Measurements from ENCODE around the gene STK32B.
"Not testable (repeated sequence)": the region's sequence is repeated elsewhere in the genome, so short reads cannot be mapped to it uniquely, and the experiment has no call there.

STK32B gene

GRCh38 chr4:5160668-5161067, 109.4 kb downstream of the STK32B start:
- no peak for DNase-seq (ENCODE audit: low read depth)
- TF ChIP-seq CTCF (IDR thresholded peaks at IDR 0.05; ENCODE audit: low read depth, low read length, missing control alignments), result no peak
- in situ Hi-C loops (cut with HindIII; ENCODE audit: low sequenced_read_pairs), result no loop called here
- no peak overlapping the region for H3K4me3 ChIP-seq (ENCODE audit: low read depth, low read length)

DNA sequence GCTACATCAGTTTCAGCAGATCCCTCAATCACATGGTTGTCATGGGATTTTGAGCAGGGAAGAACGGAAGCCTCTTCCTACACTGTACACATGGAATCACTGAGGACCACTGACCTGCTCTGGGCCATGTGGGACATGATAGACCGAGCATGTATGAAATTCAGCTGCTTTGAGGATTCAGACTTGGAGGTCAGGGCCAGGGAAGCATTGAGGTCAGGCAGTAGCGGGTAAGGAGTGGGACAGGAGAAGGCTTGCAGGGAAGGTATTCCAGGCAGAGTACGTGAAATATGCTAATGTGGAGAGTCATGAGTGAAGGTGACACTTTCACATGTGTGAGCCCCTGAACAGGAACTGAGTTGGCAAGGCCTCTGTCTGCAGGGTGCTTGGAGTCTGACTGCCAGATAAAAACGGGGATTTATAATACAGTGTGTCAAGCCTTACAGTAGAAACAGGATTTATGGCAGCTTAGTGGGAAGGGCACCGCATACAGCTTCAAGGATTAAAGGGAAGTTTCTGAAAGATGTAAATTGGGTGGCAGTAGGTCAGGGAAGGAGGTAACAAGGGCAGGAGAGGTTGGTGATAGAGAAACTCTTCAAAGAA, 111.7 kb downstream of the STK32B start:
- in situ Hi-C loops (cut with HindIII; ENCODE audit: low sequenced_read_pairs), result no loop called here
- no peak for TF ChIP-seq CTCF (IDR thresholded peaks at IDR 0.05; ENCODE audit: low read depth, low read length, missing control alignments)
- DNase-seq (ENCODE audit: low read depth), result no peak
- H3K4me3 ChIP-seq (ENCODE audit: low read depth, low read length), result no peak overlapping the region

GRCh38 chr4:5164221-5164912, 113.1 kb downstream of the STK32B start:
- H3K4me3 ChIP-seq (ENCODE audit: low read depth, low read length), result no peak overlapping the region
- TF ChIP-seq CTCF (IDR thresholded peaks at IDR 0.05; ENCODE audit: low read depth, low read length, missing control alignments), result no peak
- in situ Hi-C loops (cut with HindIII; ENCODE audit: low sequenced_read_pairs), result no loop called here
- no peak for DNase-seq (ENCODE audit: low read depth)

GRCh38 chr4:5165420-5166369, 114.4 kb downstream of the STK32B start:
- in situ Hi-C loops (cut with HindIII; ENCODE audit: low sequenced_read_pairs), result no loop called here
- peak; percentile 38 for DNase-seq (ENCODE audit: low read depth)
- H3K4me3 ChIP-seq (ENCODE audit: low read depth, low read length), result no peak overlapping the region
- TF ChIP-seq CTCF (IDR thresholded peaks at IDR 0.05; ENCODE audit: low read depth, low read length, missing control alignments), result no peak

DNA sequence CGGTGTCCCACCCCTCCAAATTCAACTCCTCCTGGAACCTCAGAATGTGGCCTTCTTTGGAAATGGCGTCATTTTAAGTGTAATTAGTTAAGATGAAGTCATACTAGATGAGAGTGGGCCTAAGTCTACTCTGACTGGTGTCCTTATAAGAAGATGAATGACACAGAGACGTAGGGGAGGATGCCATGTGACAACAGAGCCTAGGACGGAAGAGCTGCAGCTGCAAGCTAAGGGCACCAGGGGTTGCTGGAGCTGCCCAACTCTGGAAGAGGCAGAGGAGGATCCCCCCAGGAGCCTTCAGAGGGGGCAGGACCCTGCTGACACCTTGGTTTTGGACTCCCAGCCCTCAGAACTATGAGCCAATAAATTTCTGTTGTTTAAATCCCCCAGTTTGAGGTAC, 115.1 kb downstream of the STK32B start:
- no peak for TF ChIP-seq CTCF (IDR thresholded peaks at IDR 0.05; ENCODE audit: low read depth, low read length, missing control alignments)
- in situ Hi-C loops (cut with HindIII; ENCODE audit: low sequenced_read_pairs), result no loop called here
- no peak overlapping the region for H3K4me3 ChIP-seq (ENCODE audit: low read depth, low read length)
- no peak for DNase-seq (ENCODE audit: low read depth)

GRCh38 chr4:5168891-5169290, 117.6 kb downstream of the STK32B start:
- no peak for TF ChIP-seq CTCF (IDR thresholded peaks at IDR 0.05; ENCODE audit: low read depth, low read length, missing control alignments)
- H3K4me3 ChIP-seq (ENCODE audit: low read depth, low read length), result no peak overlapping the region
- in situ Hi-C loops (cut with HindIII; ENCODE audit: low sequenced_read_pairs), result no loop called here
- no peak for DNase-seq (ENCODE audit: low read depth)

DNA sequence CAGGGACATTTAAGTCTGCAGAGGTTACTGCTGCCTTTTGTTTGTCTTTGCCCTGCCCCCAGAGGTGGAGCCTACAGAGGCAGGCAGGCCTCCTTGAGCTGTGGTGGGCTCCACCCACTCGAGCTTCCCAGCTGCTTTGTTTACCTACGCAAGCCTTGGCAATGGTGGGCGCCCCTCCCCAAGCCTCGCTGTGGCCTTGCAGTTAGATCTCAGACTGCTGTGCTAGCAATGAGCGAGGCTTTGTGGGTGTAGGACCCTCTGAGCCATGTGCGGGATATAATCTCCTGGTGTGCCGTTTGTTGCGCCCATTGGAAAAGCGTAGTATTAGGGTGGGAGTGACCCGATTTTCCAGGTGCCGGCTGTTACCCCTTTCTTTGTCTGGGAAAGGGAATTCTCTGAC, 124.6 kb downstream of the STK32B start:
- DNase-seq (ENCODE audit: low read depth); in situ Hi-C loops (cut with HindIII; ENCODE audit: low sequenced_read_pairs); H3K4me3 ChIP-seq (ENCODE audit: low read depth, low read length): not testable (repeated sequence)

Data from astrocyte of the cerebellum (primary cell).